ENCODE measurements around the gene PLCD3.

The PLCD3 gene

DNA sequence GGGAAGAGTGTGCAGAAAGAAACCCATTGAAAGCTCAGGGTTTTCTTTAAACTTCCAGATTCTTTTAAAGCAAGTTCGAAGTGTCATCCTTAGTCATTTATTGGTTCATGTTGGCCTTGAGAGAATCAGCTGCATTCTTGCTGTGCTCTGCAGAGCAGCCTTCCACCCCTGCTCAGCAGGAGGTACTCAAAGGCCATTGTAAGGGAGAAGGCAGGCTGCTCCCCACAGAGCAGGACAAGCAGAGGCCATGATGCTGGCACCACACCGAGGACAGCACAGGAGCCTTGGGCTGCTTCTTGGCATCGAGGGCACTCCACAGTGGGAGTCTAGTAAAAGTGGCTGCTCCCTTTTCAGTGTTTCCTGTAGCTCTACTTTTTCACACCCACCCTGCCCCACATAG, 41.6 kb downstream of the PLCD3 start:
- TF ChIP-seq, protein P1, sequence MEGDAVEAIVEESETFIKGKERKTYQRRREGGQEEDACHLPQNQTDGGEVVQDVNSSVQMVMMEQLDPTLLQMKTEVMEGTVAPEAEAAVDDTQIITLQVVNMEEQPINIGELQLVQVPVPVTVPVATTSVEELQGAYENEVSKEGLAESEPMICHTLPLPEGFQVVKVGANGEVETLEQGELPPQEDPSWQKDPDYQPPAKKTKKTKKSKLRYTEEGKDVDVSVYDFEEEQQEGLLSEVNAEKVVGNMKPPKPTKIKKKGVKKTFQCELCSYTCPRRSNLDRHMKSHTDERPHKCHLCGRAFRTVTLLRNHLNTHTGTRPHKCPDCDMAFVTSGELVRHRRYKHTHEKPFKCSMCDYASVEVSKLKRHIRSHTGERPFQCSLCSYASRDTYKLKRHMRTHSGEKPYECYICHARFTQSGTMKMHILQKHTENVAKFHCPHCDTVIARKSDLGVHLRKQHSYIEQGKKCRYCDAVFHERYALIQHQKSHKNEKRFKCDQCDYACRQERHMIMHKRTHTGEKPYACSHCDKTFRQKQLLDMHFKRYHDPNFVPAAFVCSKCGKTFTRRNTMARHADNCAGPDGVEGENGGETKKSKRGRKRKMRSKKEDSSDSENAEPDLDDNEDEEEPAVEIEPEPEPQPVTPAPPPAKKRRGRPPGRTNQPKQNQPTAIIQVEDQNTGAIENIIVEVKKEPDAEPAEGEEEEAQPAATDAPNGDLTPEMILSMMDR (IDR thresholded peaks at IDR 0.05; ENCODE audit: borderline replicate concordance, control extremely low read depth, extremely low read depth, insufficient read depth, missing control alignments) = no peak
- DNase-seq (ENCODE audit: low spot score) = no peak
- in situ Hi-C loops (cut with MboI; ENCODE audit: low sequenced_read_pairs, unreplicated experiment) = no loop called here

DNA sequence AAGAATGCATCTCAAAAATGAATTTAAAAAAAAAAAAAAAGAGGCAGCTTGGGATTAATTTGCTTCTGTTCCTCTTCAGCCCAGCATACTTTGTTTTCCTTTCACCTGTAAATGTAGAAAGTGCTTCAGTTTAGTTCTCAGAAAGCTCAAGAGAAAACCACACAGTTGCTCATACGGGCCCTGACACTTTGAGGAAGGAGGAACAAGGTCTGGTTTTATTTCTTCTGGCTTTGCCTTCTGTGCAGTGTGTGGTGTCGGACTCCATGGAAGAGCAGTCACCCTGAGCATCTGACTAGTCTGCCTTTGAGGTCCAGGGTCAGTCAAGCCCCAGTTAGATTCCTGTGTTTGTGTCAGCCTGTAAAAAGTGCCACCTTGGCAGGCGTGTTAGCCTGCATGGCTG, 43.6 kb downstream of the PLCD3 start:
- no peak for DNase-seq (ENCODE audit: low spot score)
- in situ Hi-C loops (cut with MboI; ENCODE audit: low sequenced_read_pairs, unreplicated experiment) = no loop called here
- TF ChIP-seq, protein P1 (IDR thresholded peaks at IDR 0.05; ENCODE audit: borderline replicate concordance, control extremely low read depth, extremely low read depth, insufficient read depth, missing control alignments) = no peak

DNA sequence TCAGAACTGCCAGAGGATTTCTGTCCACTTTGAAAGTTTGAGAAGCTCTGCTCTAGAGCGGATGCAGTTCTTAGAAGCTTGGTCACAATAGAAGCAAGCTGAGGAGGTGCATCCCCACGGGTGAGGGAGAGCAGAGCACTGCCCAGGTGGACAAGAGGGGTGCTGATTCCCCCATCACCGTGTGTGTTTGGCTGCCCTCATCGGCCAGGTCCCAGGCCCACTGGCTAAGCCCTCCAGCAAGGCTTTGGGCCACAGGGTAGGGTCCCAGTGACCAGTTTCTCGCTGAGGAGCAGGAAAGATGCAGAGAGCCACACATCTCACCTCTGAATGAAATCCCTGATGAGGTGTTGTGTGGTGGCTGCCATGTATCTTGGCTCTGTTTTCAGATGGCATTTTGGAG, 44.3 kb downstream of the PLCD3 start:
- TF ChIP-seq, protein P1 (IDR thresholded peaks at IDR 0.05; ENCODE audit: borderline replicate concordance, control extremely low read depth, extremely low read depth, insufficient read depth, missing control alignments) = no peak
- in situ Hi-C loops (cut with MboI; ENCODE audit: low sequenced_read_pairs, unreplicated experiment) = no loop called here

DNA sequence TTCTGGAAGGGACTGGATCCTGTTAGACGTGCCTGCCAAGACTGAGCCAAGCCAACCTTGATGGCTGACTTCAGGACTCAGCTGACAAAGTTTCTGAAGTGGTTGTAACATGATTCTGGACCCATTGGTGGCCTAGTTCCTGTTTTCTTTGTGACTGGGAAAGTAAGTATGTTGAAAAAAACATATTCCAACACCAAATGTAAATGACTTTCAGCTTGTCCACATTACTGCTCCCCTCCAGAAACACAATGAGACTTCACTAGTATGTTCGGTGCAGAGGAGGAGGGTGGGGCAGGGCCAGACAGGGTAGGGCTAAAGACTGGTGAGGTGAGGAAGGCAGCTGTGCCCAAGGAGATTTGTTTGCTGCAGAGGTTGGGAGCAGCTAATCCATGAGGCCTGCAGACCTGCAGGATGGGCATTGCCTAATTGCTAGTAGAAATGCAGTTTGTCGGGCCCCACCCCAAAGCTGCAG, 44.8 kb downstream of the PLCD3 start:
- TF ChIP-seq, protein P1 (IDR thresholded peaks at IDR 0.05; ENCODE audit: borderline replicate concordance, control extremely low read depth, extremely low read depth, insufficient read depth, missing control alignments) = no peak
- DNase-seq (ENCODE audit: low spot score) = no peak
- in situ Hi-C loops (cut with MboI; ENCODE audit: low sequenced_read_pairs, unreplicated experiment) = no loop called here

More for the DNA sequence above, 44.3 kb downstream of the PLCD3 start:
- DNase-seq (ENCODE audit: low spot score) = no peak

DNA sequence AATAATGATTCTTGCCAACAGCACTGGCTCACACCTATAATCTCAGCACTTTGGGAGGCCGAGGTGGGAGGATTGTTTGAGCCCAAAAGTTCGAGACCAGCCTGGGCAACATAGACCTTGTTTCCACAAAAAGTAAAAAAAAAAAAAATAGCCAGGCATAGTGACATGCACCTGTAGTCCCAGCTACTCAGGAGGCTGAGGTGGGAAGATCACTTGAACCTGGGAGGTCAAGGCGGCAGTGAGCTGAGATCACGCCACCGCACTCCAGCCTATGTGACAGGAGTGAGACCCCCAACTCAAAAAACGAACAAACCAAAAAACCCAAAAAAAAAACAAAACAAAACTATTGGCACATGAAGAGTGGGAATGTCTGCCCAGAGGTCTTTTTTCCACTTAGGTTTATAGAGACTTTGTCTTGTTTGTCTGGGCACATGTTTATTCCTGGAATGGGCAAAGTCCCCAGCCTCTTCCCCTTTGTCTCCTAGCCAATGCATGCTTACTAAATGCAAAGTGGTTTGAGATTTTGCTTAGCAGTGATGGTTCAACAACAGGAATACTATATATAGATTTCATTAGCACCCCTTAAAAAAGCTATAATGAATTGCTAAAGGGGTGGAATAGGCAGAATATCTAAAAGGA, 45.3 kb downstream of the PLCD3 start:
- TF ChIP-seq, protein P1 (IDR thresholded peaks at IDR 0.05; ENCODE audit: borderline replicate concordance, control extremely low read depth, extremely low read depth, insufficient read depth, missing control alignments) = no peak
- DNase-seq (ENCODE audit: low spot score) = no peak
- in situ Hi-C loops (cut with MboI; ENCODE audit: low sequenced_read_pairs, unreplicated experiment) = no loop called here

DNA sequence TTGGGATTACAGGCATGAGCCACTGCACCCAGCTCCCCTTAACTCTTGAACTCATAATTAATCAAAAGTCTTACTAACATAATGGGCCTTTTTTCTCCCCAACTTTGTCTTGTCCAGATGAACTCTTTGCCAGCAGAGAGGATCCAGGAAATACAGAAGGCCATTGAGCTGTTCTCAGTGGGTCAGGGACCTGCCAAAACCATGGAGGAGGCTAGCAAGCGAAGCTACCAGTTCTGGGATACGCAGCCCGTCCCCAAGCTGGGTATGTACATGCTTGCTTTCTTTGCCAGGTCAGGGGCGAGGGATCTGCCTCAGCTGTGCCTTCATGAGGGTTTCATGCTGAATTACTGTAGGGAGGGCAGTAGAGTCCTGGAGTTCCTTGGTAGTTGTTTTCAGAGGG, 45.9 kb downstream of the PLCD3 start:
- in situ Hi-C loops (cut with MboI; ENCODE audit: low sequenced_read_pairs, unreplicated experiment) = no loop called here
- DNase-seq (ENCODE audit: low spot score) = no peak
- TF ChIP-seq, protein P1 (IDR thresholded peaks at IDR 0.05; ENCODE audit: borderline replicate concordance, control extremely low read depth, extremely low read depth, insufficient read depth, missing control alignments) = no peak

Data from GM13976 (cell line).